Panc1 (cell line): ENCODE measurements around the gene ZNF292. TPM values are rescaled to one million over a fixed set of nuclear protein-coding genes. Genes with fewer than 3 reads are reported as not detected.

ENCODE experiments used
- ATAC-seq: fragments of 200-7000 bp; cut with Tn5 transposase; 2 replicates; pipeline ENCODE4 v1.9.1; 2020; ENCODE audit warnings: mild to moderate bottlenecking, moderate library complexity
- BruUV-seq: library from RNA; stranded (reverse); fragments of 400-500 nt; replicated peaks from 2 replicates; lab custom pipeline; 2021; lab: Mats Ljungman, UMichigan
- CTCF ChIA-PET: fragments of 300-600 bp; sonication (Branson Sonifier 250); formaldehyde crosslinking; loops from one replicate; lab custom pipeline; 2022; ENCODE audit warnings: antibody characterized with exemption; lab: Charles Lee
- POLR2A ChIA-PET: fragments of 300-600 bp; sonication (Branson Sonifier 250); formaldehyde crosslinking; loops from one replicate; lab custom pipeline; 2022; ENCODE audit warnings: antibody characterized with exemption; lab: Charles Lee
- DNase-seq: peaks from one replicate; pipeline ENCODE4 v3.0.0-alpha.2; 2010; ENCODE audit warnings: low read depth, low spot score
- H3K27ac ChIP-seq: 2 replicates; pipeline ENCODE4 v1.5.1; 2011; ENCODE audit warnings: mild to moderate bottlenecking, low read length, inconsistent platforms
- H3K27me3 ChIP-seq: fragments of 200-500 bp; sonication (Bioruptor generic); 2 replicates; pipeline ENCODE4 v1.6.0; 2014; ENCODE audit warnings: low read length, inconsistent platforms; ENCODE audit not compliant: control insufficient read depth, insufficient read depth
- H3K36me3 ChIP-seq: fragments of 200-500 bp; sonication (Bioruptor generic); 2 replicates; pipeline ENCODE4 v1.5.1; 2014; ENCODE audit warnings: inconsistent platforms, mild to moderate bottlenecking, low read length, moderate library complexity; ENCODE audit not compliant: control insufficient read depth, insufficient read depth
- H3K4me1 ChIP-seq: 2 replicates; pipeline ENCODE4 v1.5.1; 2011; ENCODE audit warnings: inconsistent platforms, mild to moderate bottlenecking, low read length, moderate library complexity; ENCODE audit not compliant: control insufficient read depth, insufficient read depth
- H3K4me3 ChIP-seq, 2 experiments: 2 replicates each; pipeline ENCODE4 v1.5.1; 2011 to 2012; ENCODE audit warnings: low read depth in 2 of 2, low read length in 2 of 2, mild to moderate bottlenecking in 2 of 2, inconsistent platforms in 1 of 2, moderate library complexity in 1 of 2
- H3K9me3 ChIP-seq: fragments of 200-500 bp; sonication (Bioruptor generic); 2 replicates; pipeline ENCODE4 v1.5.1; 2014; ENCODE audit warnings: low read depth, mild to moderate bottlenecking, inconsistent platforms, low read length, moderate library complexity; ENCODE audit not compliant: control insufficient read depth, insufficient read depth
- CTCF ChIP-seq: fragments of 450-650 bp; IDR thresholded peaks from 2 replicates; pipeline ENCODE4 v1.5.1; 2017; ENCODE audit warnings: mild to moderate bottlenecking
- POLR2AphosphoS5 ChIP-seq: IDR thresholded peaks from 2 replicates; pipeline ENCODE4 v1.6.1; 2012; ENCODE audit warnings: mild to moderate bottlenecking, low read depth, low read length, moderate library complexity
- REST ChIP-seq, 2 experiments: IDR thresholded peaks; 2 replicates each; pipeline ENCODE4 v1.6.1; 2011 to 2012; ENCODE audit warnings: low read depth in 2 of 2, control low read depth in 1 of 2, low read length in 1 of 2, mild to moderate bottlenecking in 1 of 2, moderate library complexity in 1 of 2; ENCODE audit not compliant: insufficient read depth in 1 of 2
- SIN3A ChIP-seq: IDR thresholded peaks from 2 replicates; pipeline ENCODE4 v1.6.1; 2012; ENCODE audit warnings: low read depth, mild to moderate bottlenecking, low read length, moderate library complexity, borderline replicate concordance; ENCODE audit not compliant: insufficient read depth
- TCF7L2 ChIP-seq: IDR thresholded peaks from 2 replicates; pipeline ENCODE4 v1.6.1; 2011; ENCODE audit warnings: mild to moderate bottlenecking, low read depth, low read length, inconsistent platforms
- in situ Hi-C: cut with HindIII; loops from 2 replicates; pipeline ENCODE4 v1.10.0; 2016; ENCODE audit warnings: low sequenced_read_pairs, low pct_unique_long_range_greater_than_20kb
- intact Hi-C: fragments of 100-400 bp; cut with micrococcal nuclease; formaldehyde crosslinking; loops from one replicate; pipeline ENCODE4 v1.10.0; 2022; ENCODE audit not compliant: unreplicated experiment
- total RNA-seq: library from RNA; stranded (reverse); gene quantifications from one replicate; pipeline ENCODE4 v1.2.1, GENCODE V29; 2021; ENCODE audit not compliant: unreplicated experiment

ZNF292 gene
- total RNA-seq, 1 experiment from 2014 or later = 38.2 TPM

GRCh38 chr6:87282743-87283142 lies 127.4 kb downstream of the ZNF292 start:
- TF ChIP-seq CTCF (no peak), POLR2AphosphoS5 (no peak), TCF7L2 (no peak), REST (IDR thresholded peaks at IDR 0.05; ENCODE audit: insufficient read depth in 1 of 2, low read depth in 2 of 2, low read length in 1 of 2) (no peak), SIN3A (no peak)
- no peak overlapping the region for H3K4me3 ChIP-seq
- H3K4me1 ChIP-seq = no peaks in the 10 kb centered on the region
- H3K9me3 ChIP-seq = no peaks in the 10 kb centered on the region
- ChIA-PET CTCF (no interaction called here), POLR2A (no interaction called here)
- no peaks in the 10 kb centered on the region for H3K36me3 ChIP-seq
- ATAC-seq (no peak), DNase-seq (no peak)
- no TSS peak for BruUV-seq
- H3K27ac ChIP-seq = no peak overlapping the region
- peaks cover 9% of the 10 kb centered on the region; the same call in 1 of the 2 replicates for H3K27me3 ChIP-seq
- in situ Hi-C loops = no loop called here
- intact Hi-C loops = no loop called here

- in situ Hi-C loops = no loop called here
- no peak for TF ChIP-seq CTCF
- TF ChIP-seq TCF7L2 = no peak
- no peak for TF ChIP-seq POLR2AphosphoS5
- no peak for TF ChIP-seq REST (IDR thresholded peaks at IDR 0.05; ENCODE audit: insufficient read depth in 1 of 2, low read depth in 2 of 2, low read length in 1 of 2)
- TF ChIP-seq SIN3A = no peak
- H3K4me3 ChIP-seq = no peak overlapping the region
- no peaks in the 10 kb centered on the region for H3K4me1 ChIP-seq
- no peak overlapping the region for H3K27ac ChIP-seq
- POLR2A ChIA-PET = interaction anchor here (0.6 kb wide), 1 partner anchor 59 kb away, joined by 8 read pairs; no protein-coding TSS in a partner anchor
- H3K36me3 ChIP-seq = no peaks in the 10 kb centered on the region
- no TSS peak for BruUV-seq
- ATAC-seq = no peak
- no peak for DNase-seq
- CTCF ChIA-PET = interaction anchor here (0.7 kb wide), 1 partner anchor 11 kb away, joined by 6 read pairs; no protein-coding TSS in a partner anchor
- H3K27me3 ChIP-seq = peaks cover 9% of the 10 kb centered on the region; the same call in 1 of the 2 replicates
- intact Hi-C loops = no loop called here
- no peaks in the 10 kb centered on the region for H3K9me3 ChIP-seq
Observed at GRCh38 chr6:87283461-87283860, 128.1 kb downstream of the ZNF292 start.
